ENCODE data around the gene FBXO33. TPM values are rescaled to one million over a fixed set of nuclear protein-coding genes. Genes with fewer than 3 reads are reported as not detected.
A peak's percentile ranks its signal among the peaks of the same experiment; 100 is the strongest.

Gene FBXO33
- polyA plus RNA-seq, result 1 to 10 TPM; 2.8 to 7.0 (median 6.1) TPM

GRCh38 chr14:39432179-39432618, at the start of gene FBXO33:
Gene FBXO33, minus strand, starts transcription at chr14:39432433. Its CDS starts 271 bp downstream, at chr14:39432162.
- 0% methylated on average over 32 to 47 of the region's 47 CpGs for WGBS, 3 donors

GRCh38 chr14:39474416-39474911, 42.2 kb upstream of the FBXO33 start:
- no peak overlapping the region for H3K27ac ChIP-seq (ENCODE audit: low read depth, low read length)
- 91 to 96% (median 95%) methylated on average over 1 of the region's 1 CpG for WGBS, 3 donors

More at GRCh38 chr14:39432179-39432618, at the start of gene FBXO33:
- peak within 1 kb of the TSS; percentile 100 for H3K27ac ChIP-seq (ENCODE audit: low read depth, low read length)

GRCh38 chr14:39472078-39472477, 39.8 kb upstream of the FBXO33 start:
- no peak overlapping the region for H3K27ac ChIP-seq (ENCODE audit: low read depth, low read length)
- 69 to 80% (median 70%) methylated on average over 2 of the region's 2 CpGs for WGBS, 3 donors

GRCh38 chr14:39469094-39469710, 37.0 kb upstream of the FBXO33 start:
- WGBS, 3 donors, result 47 to 60% (median 60%) methylated on average over 5 of the region's 5 CpGs

GRCh38 chr14:39467889-39468524, 35.8 kb upstream of the FBXO33 start:
- whole genome bisulfite sequencing, 3 donors, result 79 to 88% (median 83%) methylated on average over 7 of the region's 7 CpGs
- no peak overlapping the region for H3K27ac ChIP-seq (ENCODE audit: low read depth, low read length)

More at GRCh38 chr14:39469094-39469710, 37.0 kb upstream of the FBXO33 start:
- H3K27ac ChIP-seq (ENCODE audit: low read depth, low read length), result no peak overlapping the region

- H3K27ac ChIP-seq (ENCODE audit: low read depth, low read length), result no peak overlapping the region
- 81 to 92% (median 88%) methylated on average over 1 of the region's 1 CpG for WGBS, 3 donors
Observed at GRCh38 chr14:39459795-39460478, 27.7 kb upstream of the FBXO33 start.

- H3K27ac ChIP-seq (ENCODE audit: low read depth, low read length), result no peak overlapping the region
Observed at GRCh38 chr14:39456702-39457250, 24.5 kb upstream of the FBXO33 start.

- H3K27ac ChIP-seq (ENCODE audit: low read depth, low read length), result no peak overlapping the region
- 38 to 56% (median 50%) methylated on average over 2 of the region's 2 CpGs for WGBS, 3 donors
Observed at GRCh38 chr14:39454906-39455539, 22.8 kb upstream of the FBXO33 start.

- H3K27ac ChIP-seq (ENCODE audit: low read depth, low read length), result no peak overlapping the region
- WGBS, 3 donors, result 93% methylated on average over 2 of the region's 2 CpGs
Observed at GRCh38 chr14:39452680-39453079, 20.4 kb upstream of the FBXO33 start.

- 86 to 95% (median 89%) methylated on average over 2 of the region's 2 CpGs for WGBS, 3 donors
- no peak overlapping the region for H3K27ac ChIP-seq (ENCODE audit: low read depth, low read length)
Observed at GRCh38 chr14:39451811-39452210, 19.6 kb upstream of the FBXO33 start.

- 73 to 80% (median 79%) methylated on average over 4 of the region's 4 CpGs for WGBS, 3 donors
- no peak overlapping the region for H3K27ac ChIP-seq (ENCODE audit: low read depth, low read length)
Observed at GRCh38 chr14:39447175-39447661, 15.0 kb upstream of the FBXO33 start.

- WGBS, 3 donors, result 85 to 94% (median 93%) methylated on average over 1 of the region's 1 CpG
- no peak overlapping the region for H3K27ac ChIP-seq (ENCODE audit: low read depth, low read length)
Observed at GRCh38 chr14:39446131-39446744, 14.0 kb upstream of the FBXO33 start.

GRCh38 chr14:39442293-39442692, 10.1 kb upstream of the FBXO33 start:
- no peak overlapping the region for H3K27ac ChIP-seq (ENCODE audit: low read depth, low read length)
- WGBS, 3 donors, result 92 to 97% (median 95%) methylated on average over 14 of the region's 14 CpGs

GRCh38 chr14:39441805-39442204, 9.6 kb upstream of the FBXO33 start:
- 89 to 100% (median 95%) methylated on average over 6 of the region's 6 CpGs for WGBS, 3 donors
- no peak overlapping the region for H3K27ac ChIP-seq (ENCODE audit: low read depth, low read length)

- H3K27ac ChIP-seq (ENCODE audit: low read depth, low read length), result no peak overlapping the region
- WGBS, 3 donors, result 87 to 96% (median 96%) methylated on average over 5 of the region's 5 CpGs
Observed at GRCh38 chr14:39440975-39441374, 8.7 kb upstream of the FBXO33 start.

GRCh38 chr14:39435241-39435640, 3.0 kb upstream of the FBXO33 start:
- no peak overlapping the region for H3K27ac ChIP-seq (ENCODE audit: low read depth, low read length)
- 81 to 93% (median 92%) methylated on average over 6 of the region's 6 CpGs for WGBS, 3 donors

- whole genome bisulfite sequencing, 3 donors, result 59 to 71% (median 69%) methylated on average over 2 of the region's 2 CpGs
- H3K27ac ChIP-seq (ENCODE audit: low read depth, low read length), result no peak overlapping the region
Observed at GRCh38 chr14:39434401-39434800, 2.2 kb upstream of the FBXO33 start.

- H3K27ac ChIP-seq (ENCODE audit: low read depth, low read length), result no peak overlapping the region
- WGBS, 3 donors, result 9 to 16% (median 11%) methylated on average over 8 of the region's 8 CpGs
Observed at GRCh38 chr14:39433452-39433813, 1.2 kb upstream of the FBXO33 start.

All from adipose tissue (tissue), 3 donors.